Tibial nerve (tissue), 4 donors: ENCODE data around the gene FXYD3.

Experiments used
- CTCF ChIP-seq, 5 experiments: fragments of 200-600 bp in 3 of 5; fragments of 450-650 bp in 2 of 5; sonication (generic) in 3 of 5; IDR thresholded peaks; one replicate each; pipeline ENCODE4 v1.5.1; 2016 to 2019; ENCODE audit warnings: antibody characterized with exemption in 5 of 5, mild to moderate bottlenecking in 3 of 5, moderate library complexity in 2 of 5
- EP300 ChIP-seq, 2 donors: sonication (generic); formaldehyde crosslinking; IDR thresholded peaks; one replicate each; pipeline ENCODE4 v1.6.1; 2017; ENCODE audit warnings: antibody characterized with exemption in 2 of 2, mild to moderate bottlenecking in 1 of 2
- POLR2A ChIP-seq, 2 donors: fragments of 450-650 bp; IDR thresholded peaks; one replicate each; pipeline ENCODE4 v1.6.1; 2017; ENCODE audit warnings: antibody characterized with exemption in 2 of 2, mild to moderate bottlenecking in 2 of 2, moderate library complexity in 2 of 2

GRCh38 chr19:35079826-35080225 is 35.8 kb upstream of the FXYD3 start:
- TF ChIP-seq CTCF (IDR thresholded peaks at IDR 0.05), result no peak
- no peak for TF ChIP-seq POLR2A (IDR thresholded peaks at IDR 0.05)
- no peak for TF ChIP-seq EP300 (IDR thresholded peaks at IDR 0.05)
